SW480 (cell line): ENCODE data around the gene ZNF436.

Experiments
- DNase-seq: peaks from one replicate; pipeline ENCODE4 v3.0.0-alpha.2; 2016; ENCODE audit warnings: low spot score

ZNF436 gene

DNA sequence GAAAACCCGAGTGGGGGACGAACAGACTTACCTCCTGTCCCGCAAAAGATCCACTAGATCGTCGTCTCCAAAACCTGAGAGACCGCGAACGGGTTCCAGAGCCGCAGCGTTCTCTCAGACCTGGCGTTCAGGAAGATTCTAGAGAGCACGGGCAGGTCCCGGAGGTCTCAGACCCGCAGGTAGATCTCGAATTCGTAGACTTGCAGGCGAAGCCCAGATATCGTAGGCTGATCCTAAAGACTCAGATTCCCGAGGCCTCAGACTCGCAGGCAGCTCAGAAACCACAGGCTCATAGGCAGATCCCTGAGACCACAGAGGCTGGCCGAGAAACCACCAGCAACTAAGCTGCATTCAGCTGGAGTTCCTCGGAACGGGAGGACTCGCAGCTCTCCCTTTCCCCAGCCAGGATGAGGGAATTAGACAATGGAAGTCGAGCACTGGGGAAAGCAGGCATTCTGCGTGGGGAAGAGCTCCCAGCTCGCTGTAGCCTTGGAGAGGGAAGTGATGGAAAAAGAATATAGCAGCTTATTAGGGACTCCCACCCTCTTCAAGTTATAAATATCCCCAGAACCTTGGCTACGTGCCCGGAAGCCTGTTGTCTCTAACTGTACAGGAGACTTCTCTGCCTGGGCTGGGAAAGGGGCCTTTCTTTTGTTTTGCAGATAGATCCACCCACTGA, at the start of gene ZNF436:
ZNF436 (minus strand) TSS at position 502 of the 679 bp plus-strand sequence. CDS start 1,831 bp downstream, outside the sequence.
- peak; percentile 53 for DNase-seq

GRCh38 chr1:23419180-23419579, 49.5 kb upstream of the ZNF436 start:
- DNase-seq, result no peak

GRCh38 chr1:23417570-23417969, 47.9 kb upstream of the ZNF436 start:
- no peak for DNase-seq

GRCh38 chr1:23416964-23417363, 47.3 kb upstream of the ZNF436 start:
- DNase-seq, result no peak

DNA sequence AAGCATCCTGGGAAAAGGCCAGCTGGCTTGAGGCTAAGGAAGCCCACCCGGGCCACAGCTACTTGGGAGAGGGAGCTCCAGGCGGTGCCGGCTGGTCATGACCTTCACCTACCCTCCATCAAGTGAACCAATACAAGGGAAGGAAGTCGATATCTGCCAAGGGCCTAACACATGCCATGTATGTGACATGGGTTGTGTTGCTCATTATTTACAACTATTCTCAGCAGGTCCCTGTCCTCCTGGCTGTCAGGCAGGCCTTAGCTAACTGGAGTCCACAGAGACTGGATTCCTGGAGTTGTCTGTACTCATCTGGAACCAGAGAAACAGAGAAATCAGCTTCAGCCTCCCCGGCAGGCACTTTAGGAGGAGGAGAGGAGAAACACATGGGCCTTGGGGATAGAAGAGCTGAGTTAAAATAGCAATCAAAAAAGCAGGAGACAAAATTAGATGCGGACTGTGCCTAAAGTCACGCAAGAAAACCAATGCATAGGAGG, 39.2 kb upstream of the ZNF436 start:
- DNase-seq, result no peak

GRCh38 chr1:23407016-23407630, 37.5 kb upstream of the ZNF436 start:
- DNase-seq, result no peak

DNA sequence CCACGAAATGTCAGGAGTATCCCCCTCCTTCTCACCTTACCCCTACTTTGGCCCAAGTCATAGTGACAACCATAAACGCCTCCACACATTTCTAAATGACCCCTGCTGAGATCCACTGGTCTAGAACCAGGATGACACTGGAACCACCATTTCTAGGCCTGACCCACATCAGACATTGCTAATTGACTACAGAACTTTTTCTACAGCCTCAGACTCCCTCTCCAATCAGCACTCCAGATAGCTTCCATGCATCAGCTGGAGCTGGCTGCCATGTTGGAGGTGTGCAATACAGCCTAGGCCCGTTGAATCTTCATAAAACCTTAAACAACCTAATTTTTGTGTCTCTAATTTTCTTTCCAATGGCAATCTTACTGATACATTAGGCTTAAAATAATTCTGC, 36.3 kb upstream of the ZNF436 start:
- DNase-seq, result no peak

- peak; percentile 97 for DNase-seq
Observed at GRCh38 chr1:23403735-23404486, 34.3 kb upstream of the ZNF436 start.

DNA sequence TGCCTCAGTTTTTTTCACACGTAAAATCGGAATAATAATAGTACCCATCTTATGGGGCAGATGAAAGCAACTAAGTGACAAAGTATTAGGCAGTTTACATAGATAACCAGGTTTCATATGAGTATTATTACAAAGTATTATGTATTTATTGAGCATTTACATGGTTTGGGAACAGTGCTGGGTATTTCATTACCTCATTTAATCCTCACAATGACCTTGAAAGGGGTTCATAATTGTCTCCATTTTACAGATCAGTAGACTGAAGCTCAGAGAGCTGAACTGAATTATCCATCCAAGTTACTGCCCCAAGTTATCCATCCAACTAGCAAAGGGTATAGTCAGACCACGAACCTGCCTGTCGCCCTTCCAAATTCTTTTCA, 33.7 kb upstream of the ZNF436 start:
- no peak for DNase-seq

DNA sequence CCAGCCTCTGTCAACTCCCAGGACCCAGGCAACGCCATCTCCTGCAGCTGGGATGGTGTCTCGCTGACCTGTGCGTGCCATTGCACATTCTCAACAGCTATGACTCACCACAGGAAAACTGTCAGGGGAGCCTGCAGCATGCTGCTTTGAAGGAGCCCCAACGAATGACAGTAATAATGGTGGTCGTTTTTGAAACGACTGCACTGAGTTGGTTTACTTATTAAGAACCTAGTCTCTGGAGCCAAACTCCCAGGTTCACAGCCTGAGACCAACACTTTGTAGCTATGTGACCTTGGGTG, 33.4 kb upstream of the ZNF436 start:
- peak; percentile 80 for DNase-seq

DNA sequence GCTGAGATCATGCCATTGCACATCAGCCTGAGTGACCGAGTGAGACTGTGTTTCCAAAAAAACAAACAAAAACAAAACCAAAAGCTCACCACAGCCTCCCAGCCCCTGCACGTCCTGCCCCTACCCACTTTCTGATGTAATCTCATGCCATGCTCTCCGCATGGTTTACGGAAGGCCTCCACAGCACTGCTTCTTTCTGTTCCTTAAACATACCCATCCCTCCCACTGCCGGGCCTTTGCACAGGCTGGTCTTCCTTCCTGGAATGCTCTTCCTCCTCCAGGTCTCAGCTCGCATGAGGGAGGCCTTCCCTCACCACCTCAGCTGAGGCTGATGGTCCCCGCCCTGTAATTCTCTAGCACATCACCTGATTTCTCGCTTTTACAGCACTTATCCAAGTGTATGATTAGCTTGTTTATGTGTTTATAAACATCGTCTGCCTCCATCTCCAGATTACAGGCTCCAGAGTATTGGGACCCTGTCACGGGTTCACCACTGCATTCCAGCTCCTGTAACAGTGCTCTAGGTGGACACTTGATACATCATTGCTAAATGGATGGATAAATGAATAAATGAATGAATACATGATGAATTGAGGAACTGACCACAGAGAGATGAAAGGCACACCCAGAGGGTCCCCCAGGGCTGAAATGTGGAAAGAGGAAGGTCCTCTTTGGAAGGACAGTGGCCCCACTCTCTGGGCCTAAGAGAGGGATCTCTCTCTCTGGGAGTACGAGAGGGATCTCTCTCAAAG, 32.8 kb upstream of the ZNF436 start:
- DNase-seq, result peak; percentile 76

DNA sequence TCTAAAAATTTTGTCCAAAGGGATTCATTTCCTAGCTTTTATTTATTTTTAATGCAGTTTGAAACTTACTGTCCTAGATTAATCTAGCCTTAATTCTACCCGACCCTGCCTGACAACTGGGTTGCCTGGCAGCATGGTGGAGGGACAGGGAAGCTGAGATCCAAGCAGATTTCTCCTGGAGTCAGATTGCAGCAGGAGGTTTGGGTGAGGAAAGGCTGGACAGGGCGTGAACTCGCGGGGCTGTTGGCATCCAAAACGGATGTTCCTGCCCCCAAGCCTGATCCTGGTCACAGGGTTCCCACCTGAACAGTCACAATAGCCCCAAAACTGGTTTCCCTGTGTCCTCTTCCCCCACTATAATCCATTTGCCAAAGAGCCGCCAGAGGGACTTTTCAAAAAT, 31.7 kb upstream of the ZNF436 start:
- no peak for DNase-seq

GRCh38 chr1:23400324-23401114, 30.9 kb upstream of the ZNF436 start:
- DNase-seq, result no peak

GRCh38 chr1:23399229-23399628, 29.6 kb upstream of the ZNF436 start:
- no peak for DNase-seq

DNA sequence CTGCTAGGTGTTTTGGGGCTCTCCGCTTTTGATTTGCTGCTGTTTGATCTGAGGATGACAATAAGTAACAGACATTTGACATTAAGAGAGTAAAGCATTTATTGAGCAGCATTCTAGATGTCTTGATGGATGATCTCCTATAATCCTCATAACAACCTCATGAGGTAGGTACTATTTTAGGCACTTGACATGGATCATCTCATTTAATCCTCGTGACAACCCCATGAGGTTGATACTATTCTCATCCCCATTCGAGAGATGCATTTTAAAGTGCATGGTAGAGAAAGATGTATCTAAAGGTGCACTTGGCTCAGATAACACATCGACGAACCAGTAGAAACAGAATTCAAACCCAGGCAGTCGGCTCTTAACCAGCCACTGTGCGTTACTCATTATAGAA, 28.3 kb upstream of the ZNF436 start:
- DNase-seq, result no peak

GRCh38 chr1:23396380-23396779, 26.7 kb upstream of the ZNF436 start:
- no peak for DNase-seq

- no peak for DNase-seq
Observed at GRCh38 chr1:23395849-23396248, 26.2 kb upstream of the ZNF436 start.

DNA sequence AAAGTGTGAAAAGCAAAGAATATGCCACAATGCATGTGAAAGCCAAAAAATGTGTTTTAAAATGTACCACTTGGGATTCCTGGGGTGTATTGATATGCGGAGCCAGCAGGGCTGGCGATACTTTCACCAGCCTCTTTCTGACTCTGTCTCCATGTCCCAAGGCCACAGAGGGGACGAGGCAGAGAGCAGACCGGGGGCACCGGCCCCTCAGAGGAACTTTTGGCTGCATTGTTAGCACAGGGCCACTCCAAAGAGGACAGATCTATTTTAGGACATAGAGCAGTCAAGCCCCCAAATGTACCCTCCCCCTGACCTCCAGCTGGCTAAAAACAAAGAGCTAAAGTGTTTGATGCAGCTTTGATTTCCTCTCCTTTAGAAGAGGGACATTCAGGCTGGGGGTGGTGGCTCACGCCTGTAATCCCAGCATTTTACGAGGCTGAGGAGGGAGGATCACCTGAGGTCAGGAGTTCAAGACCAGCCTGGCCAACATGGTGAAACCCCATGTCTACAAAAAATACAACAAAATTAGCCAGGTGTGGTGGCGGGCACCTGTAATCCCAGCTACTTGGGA, 25.6 kb upstream of the ZNF436 start:
- no peak for DNase-seq

GRCh38 chr1:23394684-23395083, 25.0 kb upstream of the ZNF436 start:
- no peak for DNase-seq

- no peak for DNase-seq
Observed at GRCh38 chr1:23394181-23394580, 24.5 kb upstream of the ZNF436 start.

- DNase-seq, result no peak
Observed at GRCh38 chr1:23393706-23394105, 24.1 kb upstream of the ZNF436 start.
